Neural crest cell (in vitro differentiated cells): Measurements from ENCODE around the gene USP10. TPM values are rescaled to one million over a fixed set of nuclear protein-coding genes. Genes with fewer than 3 reads are reported as not detected.

Experiments
- DNase-seq: peaks from one replicate; pipeline ENCODE4 v3.0.0; 2021; ENCODE audit warnings: low read depth, mixed read lengths, low spot score
- H3K27ac Mint-ChIP-seq: one replicate; pipeline ENCODE4 v1.8.0; 2021; ENCODE audit warnings: mild to moderate bottlenecking, mixed read lengths; ENCODE audit not compliant: unreplicated experiment
- H3K27me3 Mint-ChIP-seq: 2 replicates; pipeline ENCODE4 v1.8.0; 2021; ENCODE audit warnings: low read depth, mild to moderate bottlenecking, mixed read lengths
- H3K36me3 Mint-ChIP-seq: 2 replicates; pipeline ENCODE4 v1.8.0; 2021; ENCODE audit warnings: low read depth, mild to moderate bottlenecking, mixed read lengths
- H3K4me1 Mint-ChIP-seq: 2 replicates; pipeline ENCODE4 v1.8.0; 2021; ENCODE audit warnings: mixed read lengths
- H3K4me3 Mint-ChIP-seq: one replicate; pipeline ENCODE4 v1.8.0; 2021; ENCODE audit warnings: mild to moderate bottlenecking, mixed read lengths
- H3K9me3 Mint-ChIP-seq: 2 replicates; pipeline ENCODE4 v1.8.0; 2021; ENCODE audit warnings: mixed read lengths
- CTCF ChIP-seq: fragments of 200-600 bp; sonication (generic); conservative IDR thresholded peaks from 2 replicates; pipeline ENCODE4 v1.5.0; 2021; ENCODE audit warnings: antibody characterized with exemption, mild to moderate bottlenecking
- long read RNA-seq: library from polyadenylated mRNA; unstranded; transcript quantifications from one replicate; pipeline ENCODE4 v2.0.0, GENCODE V29; 2020
- total RNA-seq: library from RNA; stranded (reverse); gene quantifications from 2 replicates; pipeline ENCODE4 v1.2.1, GENCODE V29; 2021

Gene USP10
- total RNA-seq, result 149 and 150 TPM in 2 replicates
- long read RNA-seq, transcript USP10-201 (14 exons, 3,009 nt), result major isoform, 139 of 263 reads
- long read RNA-seq, transcript USP10-207 (12 exons, 1,315 nt), result minor isoform, 9 of 263 reads
- long read RNA-seq, partial matches to known transcripts, result 86 of 263 reads
- long read RNA-seq, other reads (novel, unspliced or antisense), result 29 of 263 reads

- peak within 1 kb of the TSS; percentile 89 for H3K27ac Mint-ChIP-seq
- TF ChIP-seq CTCF, result no peak
- H3K36me3 Mint-ChIP-seq, result no peaks in the 10 kb centered on the region
- no peaks in the 10 kb centered on the region for H3K27me3 Mint-ChIP-seq
- H3K4me3 Mint-ChIP-seq, result peak within 1 kb of the TSS; percentile 98
- DNase-seq, result peak; percentile 74
- H3K4me1 Mint-ChIP-seq, result peaks cover 44% of the 10 kb centered on the region
- H3K9me3 Mint-ChIP-seq, result no peaks in the 10 kb centered on the region
Measured at GRCh38 chr16:84699712-84700445, at the start of gene USP10. TSS of gene USP10 (plus strand) at chr16:84700000. CDS start at chr16:84700091, 91 bp downstream.

- no peak for TF ChIP-seq CTCF
- no peak overlapping the region for H3K27ac Mint-ChIP-seq
- no peaks in the 10 kb centered on the region for H3K9me3 Mint-ChIP-seq
Measured at GRCh38 chr16:84650062-84650991, 49.5 kb upstream of the USP10 start.

GRCh38 chr16:84652566-84652965, 47.2 kb upstream of the USP10 start:
- TF ChIP-seq CTCF, result no peak
- Mint-ChIP-seq H3K36me3 (no peaks in the 10 kb centered on the region), H3K4me1 (peaks cover 14% of the 10 kb centered on the region), H3K27ac (no peak overlapping the region), H3K4me3 (no peak overlapping the region), H3K9me3 (no peaks in the 10 kb centered on the region), H3K27me3 (peaks cover 3% of the 10 kb centered on the region)
- no peak for DNase-seq

More at GRCh38 chr16:84650062-84650991, 49.5 kb upstream of the USP10 start:
- peak overlapping the region; percentile 78 for H3K4me3 Mint-ChIP-seq
- H3K36me3 Mint-ChIP-seq, result no peaks in the 10 kb centered on the region
- peaks cover 10% of the 10 kb centered on the region for H3K27me3 Mint-ChIP-seq
- no peak for DNase-seq
- peaks cover 16% of the 10 kb centered on the region for H3K4me1 Mint-ChIP-seq

- no peak for DNase-seq
- Mint-ChIP-seq H3K36me3 (no peaks in the 10 kb centered on the region), H3K27ac (no peak overlapping the region), H3K4me1 (peaks cover 10% of the 10 kb centered on the region), H3K4me3 (no peak overlapping the region), H3K9me3 (no peaks in the 10 kb centered on the region), H3K27me3 (no peaks in the 10 kb centered on the region)
- TF ChIP-seq CTCF, result no peak
Measured at GRCh38 chr16:84654238-84654637, 45.6 kb upstream of the USP10 start.

GRCh38 chr16:84654998-84655397, 44.8 kb upstream of the USP10 start:
- Mint-ChIP-seq H3K27ac (no peak overlapping the region), H3K27me3 (no peaks in the 10 kb centered on the region), H3K36me3 (no peaks in the 10 kb centered on the region), H3K4me3 (no peak overlapping the region), H3K4me1 (peaks cover 9% of the 10 kb centered on the region), H3K9me3 (no peaks in the 10 kb centered on the region)
- DNase-seq, result no peak
- TF ChIP-seq CTCF, result no peak
